ENCODE measurements around the gene SNX5. TPM values are rescaled to one million over a fixed set of nuclear protein-coding genes. Genes with fewer than 3 reads are reported as not detected.
A peak's percentile ranks its signal among the peaks of the same experiment; 100 is the strongest.

SNX5 gene
- total and polyA plus RNA-seq, 2 of the 13 experiments (the other 11 are each of a cell fraction or from before 2014, with no cell fraction given) = 664 to 1,040 TPM

DNA sequence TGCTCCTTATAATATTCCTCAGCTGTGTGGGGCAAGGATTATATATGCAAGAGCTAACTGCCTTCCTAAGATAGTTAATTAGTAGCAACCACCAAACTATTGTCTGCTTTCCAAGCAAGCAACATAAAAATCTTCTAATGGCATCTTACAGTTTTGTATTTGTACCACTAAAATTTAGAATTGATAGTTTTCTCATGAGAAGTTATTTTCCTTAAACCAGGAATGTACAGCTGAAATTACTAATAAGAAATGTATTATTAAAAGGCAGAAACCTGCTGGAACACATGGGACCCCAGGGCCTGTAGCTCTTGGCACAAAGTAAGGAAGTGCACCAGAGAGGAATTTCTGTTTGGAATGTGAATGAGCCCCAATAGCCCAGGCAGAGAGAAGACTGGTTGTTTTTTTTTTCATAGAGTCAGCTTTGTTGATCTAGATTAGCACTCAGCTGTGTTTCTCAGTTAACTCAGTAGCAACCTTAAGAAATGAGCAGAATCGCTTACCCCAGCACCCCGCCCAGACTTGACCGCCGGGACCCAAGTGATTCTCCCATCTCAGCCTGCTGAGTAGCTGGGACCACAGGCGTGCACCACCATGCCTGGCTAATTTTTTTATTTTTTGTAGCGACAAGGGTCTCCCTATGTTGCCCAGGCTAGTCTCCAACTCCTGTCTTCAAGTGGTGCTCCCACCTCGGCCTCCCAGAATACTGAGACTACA lies 2.9 kb upstream of the SNX5 start (continued):
- TF ChIP-seq, protein P1, sequence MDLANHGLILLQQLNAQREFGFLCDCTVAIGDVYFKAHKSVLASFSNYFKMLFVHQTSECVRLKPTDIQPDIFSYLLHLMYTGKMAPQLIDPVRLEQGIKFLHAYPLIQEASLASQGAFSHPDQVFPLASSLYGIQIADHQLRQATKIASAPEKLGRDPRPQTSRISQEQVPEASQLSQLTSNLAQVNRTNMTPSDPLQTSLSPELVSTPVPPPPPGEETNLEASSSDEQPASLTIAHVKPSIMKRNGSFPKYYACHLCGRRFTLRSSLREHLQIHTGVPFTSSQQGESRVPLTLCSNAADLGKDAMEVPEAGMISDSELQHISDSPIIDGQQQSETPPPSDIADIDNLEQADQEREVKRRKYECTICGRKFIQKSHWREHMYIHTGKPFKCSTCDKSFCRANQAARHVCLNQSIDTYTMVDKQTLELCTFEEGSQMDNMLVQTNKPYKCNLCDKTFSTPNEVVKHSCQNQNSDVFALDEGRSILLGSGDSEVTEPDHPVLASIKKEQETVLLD (CRISPR knock-in tag; IDR thresholded peaks at IDR 0.05; ENCODE audit: low read depth) = no peak
- no peak for TF ChIP-seq MYC (CRISPR knock-in tag; IDR thresholded peaks at IDR 0.05; ENCODE audit: borderline replicate concordance)
- no peak for TF ChIP-seq KDM5B (CRISPR knock-in tag; IDR thresholded peaks at IDR 0.05; ENCODE audit: borderline replicate concordance)
- no peak for TF ChIP-seq ZNF891 (CRISPR knock-in tag; IDR thresholded peaks at IDR 0.05)
- TF ChIP-seq XRCC5 (optimal IDR thresholded peaks at IDR 0.05; ENCODE audit: low read length) = peak; percentile 27
- no peak for TF ChIP-seq FOXO1 (CRISPR knock-in tag; IDR thresholded peaks at IDR 0.05)
- TF ChIP-seq KDM6A (CRISPR knock-in tag; IDR thresholded peaks at IDR 0.05; ENCODE audit: low read depth) = no peak
- no peak for TF ChIP-seq ZNF781 (CRISPR knock-in tag; IDR thresholded peaks at IDR 0.05; ENCODE audit: borderline replicate concordance, not compliant biosample characterization)
- TF ChIP-seq, protein P2, sequence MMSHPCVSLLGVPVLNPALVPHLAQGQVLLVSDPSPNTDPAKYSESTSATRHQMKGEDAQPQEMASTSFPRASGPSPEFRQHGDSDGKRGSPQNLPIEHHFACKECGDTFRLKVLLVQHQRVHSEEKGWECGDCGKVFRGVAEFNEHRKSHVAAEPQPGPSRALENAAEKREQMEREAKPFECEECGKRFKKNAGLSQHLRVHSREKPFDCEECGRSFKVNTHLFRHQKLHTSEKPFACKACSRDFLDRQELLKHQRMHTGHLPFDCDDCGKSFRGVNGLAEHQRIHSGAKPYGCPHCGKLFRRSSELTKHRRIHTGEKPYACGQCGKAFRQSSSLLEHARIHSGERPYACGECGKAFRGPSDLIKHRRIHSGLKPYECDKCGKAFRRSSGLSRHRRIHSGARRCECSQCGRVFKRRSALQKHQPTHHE (CRISPR knock-in tag; IDR thresholded peaks at IDR 0.05; ENCODE audit: borderline replicate concordance) = no peak
- TF ChIP-seq, protein P3, sequence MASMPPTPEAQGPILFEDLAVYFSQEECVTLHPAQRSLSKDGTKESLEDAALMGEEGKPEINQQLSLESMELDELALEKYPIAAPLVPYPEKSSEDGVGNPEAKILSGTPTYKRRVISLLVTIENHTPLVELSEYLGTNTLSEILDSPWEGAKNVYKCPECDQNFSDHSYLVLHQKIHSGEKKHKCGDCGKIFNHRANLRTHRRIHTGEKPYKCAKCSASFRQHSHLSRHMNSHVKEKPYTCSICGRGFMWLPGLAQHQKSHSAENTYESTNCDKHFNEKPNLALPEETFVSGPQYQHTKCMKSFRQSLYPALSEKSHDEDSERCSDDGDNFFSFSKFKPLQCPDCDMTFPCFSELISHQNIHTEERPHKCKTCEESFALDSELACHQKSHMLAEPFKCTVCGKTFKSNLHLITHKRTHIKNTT (CRISPR knock-in tag; IDR thresholded peaks at IDR 0.05) = no peak
- TF ChIP-seq PCBP2 (optimal IDR thresholded peaks at IDR 0.05; ENCODE audit: low read depth, low read length, poor library complexity, severe bottlenecking) = no peak
- TF ChIP-seq SP140L (CRISPR knock-in tag; IDR thresholded peaks at IDR 0.05; ENCODE audit: borderline replicate concordance) = no peak
- no peak for TF ChIP-seq CENPX (CRISPR knock-in tag; IDR thresholded peaks at IDR 0.05)
- TF ChIP-seq, protein P4, sequence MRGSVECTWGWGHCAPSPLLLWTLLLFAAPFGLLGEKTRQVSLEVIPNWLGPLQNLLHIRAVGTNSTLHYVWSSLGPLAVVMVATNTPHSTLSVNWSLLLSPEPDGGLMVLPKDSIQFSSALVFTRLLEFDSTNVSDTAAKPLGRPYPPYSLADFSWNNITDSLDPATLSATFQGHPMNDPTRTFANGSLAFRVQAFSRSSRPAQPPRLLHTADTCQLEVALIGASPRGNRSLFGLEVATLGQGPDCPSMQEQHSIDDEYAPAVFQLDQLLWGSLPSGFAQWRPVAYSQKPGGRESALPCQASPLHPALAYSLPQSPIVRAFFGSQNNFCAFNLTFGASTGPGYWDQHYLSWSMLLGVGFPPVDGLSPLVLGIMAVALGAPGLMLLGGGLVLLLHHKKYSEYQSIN (CRISPR knock-in tag; IDR thresholded peaks at IDR 0.05; ENCODE audit: borderline replicate concordance) = no peak
- TF ChIP-seq, protein P5, sequence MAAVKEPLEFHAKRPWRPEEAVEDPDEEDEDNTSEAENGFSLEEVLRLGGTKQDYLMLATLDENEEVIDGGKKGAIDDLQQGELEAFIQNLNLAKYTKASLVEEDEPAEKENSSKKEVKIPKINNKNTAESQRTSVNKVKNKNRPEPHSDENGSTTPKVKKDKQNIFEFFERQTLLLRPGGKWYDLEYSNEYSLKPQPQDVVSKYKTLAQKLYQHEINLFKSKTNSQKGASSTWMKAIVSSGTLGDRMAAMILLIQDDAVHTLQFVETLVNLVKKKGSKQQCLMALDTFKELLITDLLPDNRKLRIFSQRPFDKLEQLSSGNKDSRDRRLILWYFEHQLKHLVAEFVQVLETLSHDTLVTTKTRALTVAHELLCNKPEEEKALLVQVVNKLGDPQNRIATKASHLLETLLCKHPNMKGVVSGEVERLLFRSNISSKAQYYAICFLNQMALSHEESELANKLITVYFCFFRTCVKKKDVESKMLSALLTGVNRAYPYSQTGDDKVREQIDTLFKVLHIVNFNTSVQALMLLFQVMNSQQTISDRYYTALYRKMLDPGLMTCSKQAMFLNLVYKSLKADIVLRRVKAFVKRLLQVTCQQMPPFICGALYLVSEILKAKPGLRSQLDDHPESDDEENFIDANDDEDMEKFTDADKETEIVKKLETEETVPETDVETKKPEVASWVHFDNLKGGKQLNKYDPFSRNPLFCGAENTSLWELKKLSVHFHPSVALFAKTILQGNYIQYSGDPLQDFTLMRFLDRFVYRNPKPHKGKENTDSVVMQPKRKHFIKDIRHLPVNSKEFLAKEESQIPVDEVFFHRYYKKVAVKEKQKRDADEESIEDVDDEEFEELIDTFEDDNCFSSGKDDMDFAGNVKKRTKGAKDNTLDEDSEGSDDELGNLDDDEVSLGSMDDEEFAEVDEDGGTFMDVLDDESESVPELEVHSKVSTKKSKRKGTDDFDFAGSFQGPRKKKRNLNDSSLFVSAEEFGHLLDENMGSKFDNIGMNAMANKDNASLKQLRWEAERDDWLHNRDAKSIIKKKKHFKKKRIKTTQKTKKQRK (IDR thresholded peaks at IDR 0.05; ENCODE audit: low read length) = no peak
- no peak for TF ChIP-seq NFKBIZ (CRISPR knock-in tag; IDR thresholded peaks at IDR 0.05)
- no peak for TF ChIP-seq SMARCE1 (IDR thresholded peaks at IDR 0.05; ENCODE audit: borderline replicate concordance)
- no peak for TF ChIP-seq MIER3 (CRISPR knock-in tag; IDR thresholded peaks at IDR 0.05; ENCODE audit: borderline replicate concordance)
- TF ChIP-seq ZNF12 (CRISPR knock-in tag; IDR thresholded peaks at IDR 0.05) = no peak
- no peak; the same call in 1 of the 2 replicates for TF ChIP-seq SALL1 (CRISPR knock-in tag; IDR thresholded peaks at IDR 0.05)
- TF ChIP-seq ZNF720 (CRISPR knock-in tag; IDR thresholded peaks at IDR 0.05) = no peak
